ENCODE measurements around the gene CCDC7.
"Not testable (repeated sequence)": the region's sequence is repeated elsewhere in the genome, so short reads cannot be mapped to it uniquely, and the experiment has no call there.

CCDC7 gene

GRCh38 chr10:32888161-32888927 lies 442.4 kb downstream of the CCDC7 start:
- no peak for DNase-seq (ENCODE audit: low read depth)

GRCh38 chr10:32889631-32890212 lies 443.8 kb downstream of the CCDC7 start:
- no peak for DNase-seq (ENCODE audit: low read depth)

GRCh38 chr10:32890444-32890843 lies 444.5 kb downstream of the CCDC7 start:
- no peak for DNase-seq (ENCODE audit: low read depth)

GRCh38 chr10:32891261-32891660 lies 445.3 kb downstream of the CCDC7 start:
- no peak for DNase-seq (ENCODE audit: low read depth)

- DNase-seq (ENCODE audit: low read depth), result no peak
These were observed 447.5 kb downstream of the CCDC7 start for GRCh38 chr10:32893434-32893833.

- DNase-seq (ENCODE audit: low read depth), result no peak
These were observed 448.1 kb downstream of the CCDC7 start for GRCh38 chr10:32893916-32894664.

- not testable (repeated sequence) for DNase-seq (ENCODE audit: low read depth)
These were observed 449.4 kb downstream of the CCDC7 start for GRCh38 chr10:32895200-32895968.

GRCh38 chr10:32901815-32902214 lies 455.9 kb downstream of the CCDC7 start:
- DNase-seq (ENCODE audit: low read depth), result no peak

- DNase-seq (ENCODE audit: low read depth), result no peak
These were observed 459.5 kb downstream of the CCDC7 start for GRCh38 chr10:32905466-32905865.

- no peak for DNase-seq (ENCODE audit: low read depth)
These were observed 460.7 kb downstream of the CCDC7 start for GRCh38 chr10:32906595-32906994.

- no peak for DNase-seq (ENCODE audit: low read depth)
These were observed 463.5 kb downstream of the CCDC7 start for GRCh38 chr10:32909456-32909855.

GRCh38 chr10:32909970-32910369 lies 464.0 kb downstream of the CCDC7 start:
- not testable (repeated sequence) for DNase-seq (ENCODE audit: low read depth)

- DNase-seq (ENCODE audit: low read depth), result no peak
These were observed 465.5 kb downstream of the CCDC7 start for GRCh38 chr10:32911285-32912016.

- DNase-seq (ENCODE audit: low read depth), result not testable (repeated sequence)
These were observed 471.9 kb downstream of the CCDC7 start for GRCh38 chr10:32917817-32918216.

- no peak for DNase-seq (ENCODE audit: low read depth)
These were observed 476.2 kb downstream of the CCDC7 start for GRCh38 chr10:32922170-32922569.

GRCh38 chr10:32923134-32923533 lies 477.2 kb downstream of the CCDC7 start:
- no peak for DNase-seq (ENCODE audit: low read depth)

GRCh38 chr10:32923849-32924248 lies 477.9 kb downstream of the CCDC7 start:
- DNase-seq (ENCODE audit: low read depth), result no peak

Data from stimulated activated CD8-positive, alpha-beta memory T cell treated with anti-CD3 and anti-CD28 coated beads, Interleukin-4, amount 100 ng/mL, for 24 hours (primary cell).